Measurements from ENCODE around the gene CFAP20DC. TPM values are rescaled to one million over a fixed set of nuclear protein-coding genes. Genes with fewer than 3 reads are reported as not detected.
"Not testable (repeated sequence)": the region's sequence is repeated elsewhere in the genome, so short reads cannot be mapped to it uniquely, and the experiment has no call there.

CFAP20DC gene
- total and polyA plus RNA-seq, 8 donors, result 0.23 to 1.2 (median 0.39) TPM

DNA sequence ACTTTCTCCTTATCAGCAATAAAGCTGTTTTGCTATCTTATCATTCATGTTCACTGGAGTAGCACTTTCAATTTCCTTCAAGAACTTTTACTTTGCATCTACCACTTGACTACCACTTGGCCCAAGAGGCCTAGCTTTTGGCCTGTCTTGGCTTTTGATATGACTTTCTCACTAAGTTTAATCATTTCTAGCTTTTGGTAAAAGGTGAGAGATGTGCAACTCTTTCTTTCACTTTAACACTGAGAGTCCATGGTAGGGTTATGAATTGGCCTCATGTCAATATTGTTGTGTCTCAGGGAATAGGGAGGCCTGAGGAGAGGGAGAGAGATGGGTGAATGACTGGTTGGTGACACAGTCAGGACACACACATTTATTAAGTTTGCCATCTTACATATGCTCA lies 352.3 kb downstream of the CFAP20DC start:
- TF ChIP-seq, protein P1, sequence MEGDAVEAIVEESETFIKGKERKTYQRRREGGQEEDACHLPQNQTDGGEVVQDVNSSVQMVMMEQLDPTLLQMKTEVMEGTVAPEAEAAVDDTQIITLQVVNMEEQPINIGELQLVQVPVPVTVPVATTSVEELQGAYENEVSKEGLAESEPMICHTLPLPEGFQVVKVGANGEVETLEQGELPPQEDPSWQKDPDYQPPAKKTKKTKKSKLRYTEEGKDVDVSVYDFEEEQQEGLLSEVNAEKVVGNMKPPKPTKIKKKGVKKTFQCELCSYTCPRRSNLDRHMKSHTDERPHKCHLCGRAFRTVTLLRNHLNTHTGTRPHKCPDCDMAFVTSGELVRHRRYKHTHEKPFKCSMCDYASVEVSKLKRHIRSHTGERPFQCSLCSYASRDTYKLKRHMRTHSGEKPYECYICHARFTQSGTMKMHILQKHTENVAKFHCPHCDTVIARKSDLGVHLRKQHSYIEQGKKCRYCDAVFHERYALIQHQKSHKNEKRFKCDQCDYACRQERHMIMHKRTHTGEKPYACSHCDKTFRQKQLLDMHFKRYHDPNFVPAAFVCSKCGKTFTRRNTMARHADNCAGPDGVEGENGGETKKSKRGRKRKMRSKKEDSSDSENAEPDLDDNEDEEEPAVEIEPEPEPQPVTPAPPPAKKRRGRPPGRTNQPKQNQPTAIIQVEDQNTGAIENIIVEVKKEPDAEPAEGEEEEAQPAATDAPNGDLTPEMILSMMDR (IDR thresholded peaks at IDR 0.05), result no peak
- no peak for FAIRE-seq
- no peak overlapping the region for H3K4me3 ChIP-seq

DNA sequence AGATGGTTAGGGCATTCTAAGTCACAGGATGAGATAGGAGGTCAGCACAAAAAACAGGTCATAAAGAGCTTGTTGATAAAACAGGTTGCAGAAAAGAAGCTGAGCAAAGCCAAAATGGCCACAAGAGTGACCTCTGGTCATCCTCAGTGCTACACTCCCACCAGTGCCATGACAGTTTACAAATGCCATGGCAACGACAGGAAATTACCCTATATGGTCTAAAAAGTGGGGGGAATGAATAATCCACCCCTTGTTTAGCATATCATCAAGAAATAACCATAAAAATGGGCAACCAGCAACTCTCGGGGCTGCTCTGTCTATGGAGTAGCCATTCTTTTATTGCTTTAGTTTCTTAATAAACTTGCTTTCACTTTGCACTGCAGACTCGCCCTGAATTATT lies 353.0 kb downstream of the CFAP20DC start:
- DNase-seq; H3K27me3 ChIP-seq; H3K4me1 ChIP-seq; H3K36me3 ChIP-seq; intact Hi-C loops (cut with DNase I); FAIRE-seq; H3K27ac ChIP-seq; H3K9me3 ChIP-seq; ATAC-seq; H3K4me3 ChIP-seq: not testable (repeated sequence)
- 72 to 75% methylated on average over 3 of the region's 3 CpGs for WGBS, 2 donors

More for the DNA sequence above, 352.3 kb downstream of the CFAP20DC start:
- Histone ChIP-seq H3K36me3 (no peaks in the 10 kb centered on the region), H3K27ac (no peak overlapping the region), H3K4me1 (peaks cover 0 to 4% (median 0%) of the 10 kb centered on the region in 3 donors), H3K27me3 (no peaks in the 10 kb centered on the region), H3K9me3 (no peaks in the 10 kb centered on the region)
- intact Hi-C loops (cut with DNase I), result no loop called here
- ATAC-seq (no peak), DNase-seq (no peak)

DNA sequence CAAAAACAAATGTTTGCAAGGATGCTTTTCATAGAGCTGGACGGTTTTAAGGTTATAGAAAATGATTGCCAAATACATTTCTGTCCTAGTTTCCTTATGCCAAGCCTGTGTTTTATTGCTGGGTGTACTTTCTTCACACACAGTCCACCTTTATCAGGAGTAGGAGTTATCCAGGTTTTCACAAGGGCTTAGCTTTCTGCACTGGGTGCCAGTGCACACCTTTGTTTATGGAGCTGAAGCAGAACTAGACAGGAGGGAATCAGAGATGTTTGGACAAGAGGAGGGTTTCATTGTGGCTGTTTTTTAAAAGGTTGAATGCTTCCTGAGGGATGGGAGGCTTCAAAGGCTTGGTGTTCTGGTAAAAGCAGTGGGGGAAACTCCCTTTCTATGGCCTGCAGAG lies 353.7 kb downstream of the CFAP20DC start:
- peaks cover 0 to 4% (median 0%) of the 10 kb centered on the region in 3 donors for H3K4me1 ChIP-seq
- H3K9me3 ChIP-seq, result peaks cover 0 to 3% (median 0%) of the 10 kb centered on the region in 4 donors
- H3K4me3 ChIP-seq, result no peak overlapping the region
- FAIRE-seq, result peak; percentile 65
- TF ChIP-seq, protein P1 (IDR thresholded peaks at IDR 0.05), result no peak
- WGBS, 2 donors, result 43 to 46% methylated on average over 1 of the region's 1 CpG
- DNase-seq, result no peak
- H3K27ac ChIP-seq, result no peak overlapping the region
- H3K27me3 ChIP-seq, result no peaks in the 10 kb centered on the region
- no peaks in the 10 kb centered on the region for H3K36me3 ChIP-seq
- intact Hi-C loops (cut with DNase I), result no loop called here
- peak in 1 of 4 donors; percentile 34 for ATAC-seq

DNA sequence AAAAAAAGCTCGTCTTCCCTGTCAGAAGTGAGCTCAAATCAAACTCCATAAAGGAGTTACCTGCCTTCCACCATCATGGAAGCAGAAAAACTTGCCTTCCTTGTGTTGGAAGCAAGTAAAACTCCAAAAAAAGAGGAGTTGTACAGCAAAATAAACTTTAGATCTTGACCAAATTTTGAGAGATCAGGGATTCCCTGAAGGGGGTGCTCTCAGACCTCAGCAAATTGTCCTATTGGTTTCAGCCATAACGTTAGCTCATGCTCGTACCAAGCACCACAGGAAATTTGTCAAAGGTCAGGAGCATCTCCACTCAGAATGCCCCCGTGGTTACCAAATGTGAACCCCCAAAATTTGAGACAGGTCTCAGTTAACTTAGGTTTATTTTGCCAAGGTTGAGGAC lies 354.5 kb downstream of the CFAP20DC start:
- H3K27me3 ChIP-seq; intact Hi-C loops (cut with DNase I); FAIRE-seq; DNase-seq; ATAC-seq; H3K27ac ChIP-seq; H3K4me1 ChIP-seq; H3K36me3 ChIP-seq; H3K9me3 ChIP-seq; H3K4me3 ChIP-seq: not testable (repeated sequence)
- WGBS, 2 donors, result 77 to 81% methylated on average over 4 of the region's 4 CpGs

DNA sequence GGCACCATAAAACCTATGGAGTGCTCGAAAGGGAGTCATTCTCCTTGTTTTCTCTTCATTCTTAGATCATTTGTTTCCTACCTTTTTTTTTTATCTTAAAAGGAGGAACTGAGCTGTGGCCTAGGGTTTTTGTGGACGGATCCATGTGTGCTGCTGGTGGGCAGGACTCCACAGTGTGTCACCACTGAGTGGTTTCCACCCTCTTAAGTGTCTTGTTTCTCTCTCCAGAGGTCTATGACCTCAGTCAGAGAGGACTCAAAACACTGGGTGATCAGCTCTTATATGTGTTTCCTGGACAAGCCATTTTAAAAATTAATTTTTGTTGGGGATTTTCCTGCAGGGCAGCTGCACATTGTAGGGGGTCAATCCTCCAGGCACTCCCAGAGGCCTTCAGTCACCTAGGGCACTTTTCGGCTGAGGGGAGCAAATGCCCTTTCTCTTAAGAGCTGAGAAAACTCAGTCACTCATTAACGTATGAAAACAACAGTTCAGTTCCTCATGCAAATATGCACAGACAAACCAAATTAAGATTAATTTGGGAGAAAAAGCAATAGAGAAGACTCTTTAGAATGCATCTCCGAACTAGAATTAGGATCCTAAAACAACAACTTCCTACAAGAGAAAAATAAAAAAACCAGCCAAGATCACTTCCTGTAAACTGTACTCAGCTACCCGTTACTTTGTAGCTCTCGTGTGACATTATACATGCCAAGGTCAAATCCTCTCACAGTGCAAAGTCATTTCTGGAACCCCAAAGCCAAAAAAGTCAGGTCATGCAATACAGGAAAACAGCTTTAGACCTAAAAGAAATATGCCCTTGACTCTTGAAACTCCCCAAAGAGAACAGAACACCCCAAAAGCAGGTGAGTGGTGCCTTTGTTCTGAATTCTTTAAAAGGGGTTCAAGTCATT lies 355.6 kb downstream of the CFAP20DC start:
- Histone ChIP-seq H3K27me3 (no peaks in the 10 kb centered on the region), H3K4me1 (peaks cover 0 to 4% (median 0%) of the 10 kb centered on the region in 3 donors), H3K36me3 (no peaks in the 10 kb centered on the region), H3K9me3 (peaks cover 0 to 3% (median 0%) of the 10 kb centered on the region in 4 donors), H3K27ac (no peak overlapping the region), H3K4me3 (no peak overlapping the region)
- DNase-seq, result no peak
- no peak for FAIRE-seq
- ATAC-seq, result peak in 1 of 4 donors; percentile 39
- intact Hi-C loops (cut with DNase I), result no loop called here
- 57 to 63% methylated on average over 7 of the region's 7 CpGs for WGBS, 2 donors
- TF ChIP-seq, protein P1 (IDR thresholded peaks at IDR 0.05), result no peak

DNA sequence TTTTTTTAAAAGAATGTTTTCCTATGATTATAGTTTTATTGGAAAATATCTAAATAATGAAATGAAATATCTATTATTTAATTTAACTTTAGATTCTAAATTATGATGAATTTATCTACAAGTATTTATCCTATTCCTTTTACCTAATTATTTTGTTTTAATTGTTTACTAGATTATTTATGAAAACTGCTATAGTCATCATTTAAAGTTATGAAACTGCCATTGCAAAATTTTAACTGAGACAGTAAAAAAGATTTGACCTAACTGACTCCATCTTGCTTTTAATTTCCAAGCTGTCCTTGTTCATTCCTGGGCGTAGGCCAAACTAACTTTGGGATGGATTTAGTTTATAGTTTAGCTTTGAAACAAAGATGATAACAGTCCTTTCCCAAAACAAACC lies 357.3 kb downstream of the CFAP20DC start:
- WGBS, 2 donors, result 78 to 86% methylated on average over 1 of the region's 1 CpG
- ATAC-seq (no peak), DNase-seq (no peak), FAIRE-seq (peak; percentile 59)
- H3K9me3 ChIP-seq, result peaks cover 0 to 3% (median 0%) of the 10 kb centered on the region in 4 donors
- H3K27me3 ChIP-seq, result no peaks in the 10 kb centered on the region
- intact Hi-C loops (cut with DNase I), result no loop called here
- H3K27ac ChIP-seq, result no peak overlapping the region
- TF ChIP-seq, protein P1 (IDR thresholded peaks at IDR 0.05), result no peak
- peaks cover 0 to 4% (median 0%) of the 10 kb centered on the region in 3 donors for H3K4me1 ChIP-seq
- H3K36me3 ChIP-seq, result no peaks in the 10 kb centered on the region
- no peak overlapping the region for H3K4me3 ChIP-seq
